Upper lobe of left lung (tissue), 4 donors: Measurements from ENCODE around the gene NAGPA.

Source experiments
- POLR2A ChIP-seq, 4 donors: fragments of 450-650 bp; IDR thresholded peaks; one replicate each; pipeline ENCODE4 v1.5.1; 2016 to 2017; ENCODE audit warnings: antibody characterized with exemption in 4 of 4, mild to moderate bottlenecking in 2 of 4
- POLR2AphosphoS5 ChIP-seq, 2 donors: sonication (generic); formaldehyde crosslinking; IDR thresholded peaks; one replicate each; pipeline ENCODE4 v1.5.1; 2017; ENCODE audit warnings: antibody characterized with exemption in 2 of 2
- TF ChIP-seq, protein P1 (sequence below), 6 experiments: fragments of 450-650 bp in 4 of 6; fragments of 200-600 bp in 2 of 6; sonication (generic) in 2 of 6; IDR thresholded peaks; one replicate each; pipeline ENCODE4 v1.5.1; 2016 to 2019; ENCODE audit warnings: antibody characterized with exemption in 6 of 6

DNA sequence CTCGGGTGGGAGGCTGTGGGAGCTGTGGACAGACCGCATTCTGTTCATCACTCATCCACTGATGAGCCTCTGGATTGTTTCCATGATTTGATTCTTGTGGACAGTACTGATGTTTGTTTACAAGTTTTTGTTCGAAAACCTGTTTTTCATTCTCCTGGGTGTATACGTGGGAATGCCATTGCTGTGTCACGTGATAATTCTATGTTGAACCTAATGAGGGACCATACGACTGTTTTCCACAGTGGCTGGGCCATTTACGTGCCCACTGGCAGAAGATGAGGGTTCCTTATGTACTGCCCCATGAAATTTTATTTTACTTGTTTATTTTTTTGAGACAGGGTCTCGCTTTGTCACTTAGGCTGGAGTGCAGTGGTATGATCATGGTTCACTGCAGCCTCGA is 35.3 kb upstream of the NAGPA start:
- TF ChIP-seq, protein P1, sequence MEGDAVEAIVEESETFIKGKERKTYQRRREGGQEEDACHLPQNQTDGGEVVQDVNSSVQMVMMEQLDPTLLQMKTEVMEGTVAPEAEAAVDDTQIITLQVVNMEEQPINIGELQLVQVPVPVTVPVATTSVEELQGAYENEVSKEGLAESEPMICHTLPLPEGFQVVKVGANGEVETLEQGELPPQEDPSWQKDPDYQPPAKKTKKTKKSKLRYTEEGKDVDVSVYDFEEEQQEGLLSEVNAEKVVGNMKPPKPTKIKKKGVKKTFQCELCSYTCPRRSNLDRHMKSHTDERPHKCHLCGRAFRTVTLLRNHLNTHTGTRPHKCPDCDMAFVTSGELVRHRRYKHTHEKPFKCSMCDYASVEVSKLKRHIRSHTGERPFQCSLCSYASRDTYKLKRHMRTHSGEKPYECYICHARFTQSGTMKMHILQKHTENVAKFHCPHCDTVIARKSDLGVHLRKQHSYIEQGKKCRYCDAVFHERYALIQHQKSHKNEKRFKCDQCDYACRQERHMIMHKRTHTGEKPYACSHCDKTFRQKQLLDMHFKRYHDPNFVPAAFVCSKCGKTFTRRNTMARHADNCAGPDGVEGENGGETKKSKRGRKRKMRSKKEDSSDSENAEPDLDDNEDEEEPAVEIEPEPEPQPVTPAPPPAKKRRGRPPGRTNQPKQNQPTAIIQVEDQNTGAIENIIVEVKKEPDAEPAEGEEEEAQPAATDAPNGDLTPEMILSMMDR (IDR thresholded peaks at IDR 0.05) = no peak
- TF ChIP-seq POLR2A (IDR thresholded peaks at IDR 0.05) (no peak), POLR2AphosphoS5 (IDR thresholded peaks at IDR 0.05) (no peak)
